ENCODE results near the gene MSMP.

The MSMP gene

GRCh38 chr9:35743880-35744518 lies 10.1 kb downstream of the MSMP start:
- no peak for DNase-seq (ENCODE audit: low read depth)

- no peak for DNase-seq (ENCODE audit: low read depth)
Measured at GRCh38 chr9:35743452-35743851, 10.6 kb downstream of the MSMP start.

GRCh38 chr9:35741740-35742139 lies 12.3 kb downstream of the MSMP start:
- DNase-seq (ENCODE audit: low read depth), result no peak

GRCh38 chr9:35740243-35740642 lies 13.8 kb downstream of the MSMP start:
- no peak for DNase-seq (ENCODE audit: low read depth)

- no peak for DNase-seq (ENCODE audit: low read depth)
Measured at GRCh38 chr9:35738924-35739323, 15.2 kb downstream of the MSMP start.

- no peak for DNase-seq (ENCODE audit: low read depth)
Measured at GRCh38 chr9:35738186-35738585, 15.9 kb downstream of the MSMP start.

- DNase-seq (ENCODE audit: low read depth), result no peak
Measured at GRCh38 chr9:35737143-35737542, 16.9 kb downstream of the MSMP start.

GRCh38 chr9:35736201-35736633 lies 17.9 kb downstream of the MSMP start:
- DNase-seq (ENCODE audit: low read depth), result peak; percentile 71

GRCh38 chr9:35734096-35734495 lies 20.0 kb downstream of the MSMP start:
- no peak for DNase-seq (ENCODE audit: low read depth)

GRCh38 chr9:35732800-35733541 lies 21.1 kb downstream of the MSMP start:
- no peak for DNase-seq (ENCODE audit: low read depth)

GRCh38 chr9:35732185-35732799 lies 21.8 kb downstream of the MSMP start, which contains the start of the genes CREB3 and TLN1:
CREB3 (plus strand) TSS chr9:35732666; CDS start chr9:35732773, 107 bp downstream.
TLN1 (minus strand) TSS chr9:35732195; CDS start chr9:35725694, 6,501 bp downstream.
- peak; percentile 99 for DNase-seq (ENCODE audit: low read depth)

GRCh38 chr9:35731415-35732184 lies 22.5 kb downstream of the MSMP start:
- no peak for DNase-seq (ENCODE audit: low read depth)

- no peak for DNase-seq (ENCODE audit: low read depth)
Measured at GRCh38 chr9:35730486-35730854, 23.6 kb downstream of the MSMP start.

- no peak for DNase-seq (ENCODE audit: low read depth)
Measured at GRCh38 chr9:35729700-35730485, 24.2 kb downstream of the MSMP start.

GRCh38 chr9:35729101-35729500 lies 25.0 kb downstream of the MSMP start:
- no peak for DNase-seq (ENCODE audit: low read depth)

- DNase-seq (ENCODE audit: low read depth), result peak; percentile 75
Measured at GRCh38 chr9:35728041-35728971, 25.8 kb downstream of the MSMP start.

GRCh38 chr9:35727676-35728040 lies 26.4 kb downstream of the MSMP start:
- DNase-seq (ENCODE audit: low read depth), result no peak

GRCh38 chr9:35726931-35727330 lies 27.1 kb downstream of the MSMP start:
- no peak for DNase-seq (ENCODE audit: low read depth)

GRCh38 chr9:35725362-35725761 lies 28.7 kb downstream of the MSMP start:
- no peak for DNase-seq (ENCODE audit: low read depth)

GRCh38 chr9:35723908-35724307 lies 30.2 kb downstream of the MSMP start:
- DNase-seq (ENCODE audit: low read depth), result no peak
